HG03066 (cell line): ENCODE results near the gene TRIM25.

Experiments
- ATAC-seq: cut with Tn5 transposase; IDR thresholded peaks from one replicate; pipeline ENCODE4 v1.9.1; 2021; ENCODE audit warnings: low read depth; ENCODE audit not compliant: unreplicated experiment

Gene TRIM25

GRCh38 chr17:56897646-56898424, 16.0 kb downstream of the TRIM25 start:
- peak; percentile 60 for ATAC-seq

- peak; percentile 61 for ATAC-seq
Observed at GRCh38 chr17:56896968-56897359, 16.9 kb downstream of the TRIM25 start.

GRCh38 chr17:56896217-56896967, 17.5 kb downstream of the TRIM25 start:
- no peak for ATAC-seq

- ATAC-seq, result no peak
Observed at GRCh38 chr17:56894859-56895455, 18.9 kb downstream of the TRIM25 start.

GRCh38 chr17:56893503-56893902, 20.3 kb downstream of the TRIM25 start:
- no peak for ATAC-seq

GRCh38 chr17:56892333-56892732, 21.5 kb downstream of the TRIM25 start:
- ATAC-seq, result no peak

- no peak for ATAC-seq
Observed at GRCh38 chr17:56891751-56892150, 22.1 kb downstream of the TRIM25 start.

- no peak for ATAC-seq
Observed at GRCh38 chr17:56890906-56891674, 22.8 kb downstream of the TRIM25 start.

- ATAC-seq, result no peak
Observed at GRCh38 chr17:56890390-56890789, 23.5 kb downstream of the TRIM25 start.

- no peak for ATAC-seq
Observed at GRCh38 chr17:56887552-56888467, 26.0 kb downstream of the TRIM25 start.

GRCh38 chr17:56887105-56887504, 26.7 kb downstream of the TRIM25 start:
- no peak for ATAC-seq

- ATAC-seq, result no peak
Observed at GRCh38 chr17:56886288-56886731, 27.5 kb downstream of the TRIM25 start.

- ATAC-seq, result no peak
Observed at GRCh38 chr17:56885312-56885657, 28.6 kb downstream of the TRIM25 start.

- no peak for ATAC-seq
Observed at GRCh38 chr17:56884483-56885311, 29.2 kb downstream of the TRIM25 start.

GRCh38 chr17:56883616-56884015, 30.2 kb downstream of the TRIM25 start:
- ATAC-seq, result no peak

GRCh38 chr17:56881685-56882295, 32.1 kb downstream of the TRIM25 start:
- no peak for ATAC-seq

GRCh38 chr17:56880571-56880970, 33.3 kb downstream of the TRIM25 start:
- no peak for ATAC-seq

- ATAC-seq, result no peak
Observed at GRCh38 chr17:56880133-56880532, 33.7 kb downstream of the TRIM25 start.

GRCh38 chr17:56879280-56879679, 34.6 kb downstream of the TRIM25 start:
- ATAC-seq, result no peak
